ENCODE data around the gene OR52R1.

- no peak for TF ChIP-seq ZFP3 (CRISPR knock-in tag; IDR thresholded peaks at IDR 0.05)
- TF ChIP-seq ARNTL (CRISPR knock-in tag; IDR thresholded peaks at IDR 0.05; ENCODE audit: borderline replicate concordance, low read depth), result no peak
- no peak for TF ChIP-seq ZNF70 (CRISPR knock-in tag; IDR thresholded peaks at IDR 0.05)
- TF ChIP-seq RARB (CRISPR knock-in tag; IDR thresholded peaks at IDR 0.05), result no peak
- no peak for TF ChIP-seq PATZ1 (CRISPR knock-in tag; IDR thresholded peaks at IDR 0.05; ENCODE audit: borderline replicate concordance)
- no peak for TF ChIP-seq ZFP30 (CRISPR knock-in tag; IDR thresholded peaks at IDR 0.05)
- TF ChIP-seq TSHZ2 (CRISPR knock-in tag; IDR thresholded peaks at IDR 0.05), result no peak
- TF ChIP-seq TCF4 (CRISPR knock-in tag; IDR thresholded peaks at IDR 0.05; ENCODE audit: borderline replicate concordance), result no peak
- TF ChIP-seq SNAI2 (CRISPR knock-in tag; IDR thresholded peaks at IDR 0.05), result no peak
- no peak for TF ChIP-seq CSRNP3 (CRISPR knock-in tag; IDR thresholded peaks at IDR 0.05)
- no peak for TF ChIP-seq CREB5 (CRISPR knock-in tag; IDR thresholded peaks at IDR 0.05; ENCODE audit: low read depth)
These were observed at the start of gene OR52R1 for GRCh38 chr11:4804280-4804679.
